GM12878 (cell line): ENCODE results near the gene PDGFA. TPM values are rescaled to one million over a fixed set of nuclear protein-coding genes. Genes with fewer than 3 reads are reported as not detected.

Experiments used
- ATAC-seq: fragments of 200-7000 bp; cut with Tn5 transposase; 3 replicates; pipeline ENCODE4 v1.9.1; 2020; ENCODE audit warnings: mild to moderate bottlenecking, moderate library complexity
- BruUV-seq: library from RNA; stranded (reverse); fragments of 400-500 nt; replicated peaks from 2 replicates; lab custom pipeline; 2021; lab: Mats Ljungman, UMichigan
- CTCF ChIA-PET: fragments of 300-600 bp; sonication (Branson Sonifier 250); formaldehyde crosslinking; extraction: SDS; loops from one replicate; lab custom pipeline; 2021; ENCODE audit warnings: inconsistent platforms; lab: Yijun Ruan, JAX
- POLR2A ChIA-PET: fragments of 350-600 bp; formaldehyde crosslinking; extraction: SDS; loops from one replicate; lab custom pipeline; 2021; ENCODE audit warnings: inconsistent platforms; lab: Charles Lee
- RAD21 ChIA-PET: fragments of 300-600 bp; sonication (Branson Sonifier 250); formaldehyde crosslinking; loops from one replicate; lab custom pipeline; 2023; ENCODE audit warnings: antibody characterized with exemption; ENCODE audit not compliant: unreplicated experiment; lab: Charles Lee
- SMC1A ChIA-PET: fragments of 300-600 bp; sonication (Branson Sonifier 250); formaldehyde crosslinking; loops from one replicate; lab custom pipeline; 2023; ENCODE audit not compliant: unreplicated experiment, uncharacterized antibody; lab: Charles Lee
- DNase-seq: peaks from one replicate; pipeline ENCODE4 v3.0.0-alpha.2; 2011; ENCODE audit warnings: low read depth, low spot score
- FAIRE-seq: peaks from 3 replicates; lab custom pipeline; 2011; peaks lifted over from hg19 to GRCh38; lab: Jason Lieb, UNC
- H2AFZ ChIP-seq: 2 replicates; pipeline ENCODE4 v1.6.0; 2011; ENCODE audit warnings: low read depth, low read length, control low read depth; ENCODE audit not compliant: control insufficient read depth
- H3K27ac ChIP-seq: 2 replicates; pipeline ENCODE4 v1.5.1; 2011; ENCODE audit warnings: control low read depth; ENCODE audit not compliant: control insufficient read depth, insufficient read depth
- H3K27me3 ChIP-seq, 2 experiments: replicated peaks in 1 of 2; 2 replicates each; pipeline versions ENCODE4 v1.6.0 to v1.6.1; 2011; ENCODE audit warnings: low read length in 1 of 2; ENCODE audit not compliant: control insufficient read depth in 2 of 2, insufficient read depth in 2 of 2
- H3K36me3 ChIP-seq, 2 experiments: 2 replicates each; pipeline ENCODE4 v1.5.1; 2011; ENCODE audit warnings: low read length in 1 of 2; ENCODE audit not compliant: control insufficient read depth in 2 of 2, insufficient read depth in 2 of 2
- H3K4me1 ChIP-seq: 2 replicates; pipeline ENCODE4 v1.6.1; 2011; ENCODE audit warnings: mild to moderate bottlenecking, low read length, moderate library complexity, mixed read lengths; ENCODE audit not compliant: control insufficient read depth, insufficient read depth
- H3K4me2 ChIP-seq: 2 replicates; pipeline ENCODE4 v1.6.0; 2011; ENCODE audit warnings: control low read depth; ENCODE audit not compliant: control insufficient read depth, insufficient read depth
- H3K4me3 ChIP-seq: fragments of 200-600 bp; sonication (generic); 2 replicates; pipeline ENCODE4 v1.5.1; 2016
- H3K79me2 ChIP-seq: 2 replicates; pipeline ENCODE4 v1.6.0; 2011; ENCODE audit warnings: low read length; ENCODE audit not compliant: control insufficient read depth, insufficient read depth
- H3K9ac ChIP-seq: 2 replicates; pipeline ENCODE4 v1.8.0; 2011; ENCODE audit warnings: low read length, control low read depth, mixed read lengths; ENCODE audit not compliant: control insufficient read depth, insufficient read depth
- H3K9me3 ChIP-seq: replicated peaks from 3 replicates; pipeline ENCODE4 v1.5.1; 2011; ENCODE audit warnings: mild to moderate bottlenecking, low read length; ENCODE audit not compliant: control insufficient read depth, insufficient read depth
- H4K20me1 ChIP-seq: 2 replicates; pipeline ENCODE4 v1.6.0; 2011; ENCODE audit not compliant: control insufficient read depth, insufficient read depth
- ATF7 ChIP-seq: fragments of 450-650 bp; IDR thresholded peaks from 2 replicates; pipeline ENCODE4 v1.6.1; 2016; ENCODE audit warnings: low read depth, mild to moderate bottlenecking
- BHLHE40 ChIP-seq, 2 experiments: fragments of 450-650 bp in 1 of 2; IDR thresholded peaks; 2 replicates each; pipeline ENCODE4 v1.6.1; 2011 to 2017; ENCODE audit warnings: low read depth in 2 of 2, borderline replicate concordance in 1 of 2, improper control_type of control experiment in 1 of 2, low read length in 1 of 2, mild to moderate bottlenecking in 1 of 2
- EGR1 ChIP-seq, 2 experiments: IDR thresholded peaks; 1 replicate in 1 of 2; 2 replicates in 1 of 2; pipeline ENCODE4 v1.6.1; 2011 to 2012; ENCODE audit warnings: low read depth in 2 of 2, low read length in 2 of 2, borderline replicate concordance in 1 of 2, mild to moderate bottlenecking in 1 of 2, moderate library complexity in 1 of 2
- HDAC6 ChIP-seq: fragments of 200-600 bp; sonication (generic); IDR thresholded peaks from one replicate; pipeline ENCODE4 v1.8.0; 2017; ENCODE audit warnings: antibody characterized with exemption; ENCODE audit not compliant: unreplicated experiment
- IKZF2 ChIP-seq, 2 experiments: fragments of 450-650 bp; IDR thresholded peaks; 2 replicates each; pipeline ENCODE4 v1.6.1; 2017; ENCODE audit warnings: mild to moderate bottlenecking in 2 of 2, moderate library complexity in 2 of 2
- KAT2A ChIP-seq: conservative IDR thresholded peaks from 2 replicates; pipeline ENCODE4 v1.6.1; 2011; ENCODE audit warnings: low read depth, low read length; ENCODE audit not compliant: control insufficient read depth
- NFXL1 ChIP-seq: fragments of 450-650 bp; IDR thresholded peaks from 2 replicates; pipeline ENCODE4 v1.6.1; 2017; ENCODE audit warnings: antibody characterized with exemption, mild to moderate bottlenecking, borderline replicate concordance
- POLR2A ChIP-seq: IDR thresholded peaks from 2 replicates; pipeline ENCODE4 v1.6.1; 2011; ENCODE audit warnings: low read depth, mild to moderate bottlenecking, low read length
- RAD51 ChIP-seq: fragments of 450-650 bp; IDR thresholded peaks from 2 replicates; pipeline ENCODE4 v1.6.1; 2016; ENCODE audit warnings: moderate library complexity, mild to moderate bottlenecking, inconsistent platforms
- SMAD5 ChIP-seq: IDR thresholded peaks from 2 replicates; pipeline ENCODE4 v1.6.1; 2016; ENCODE audit warnings: antibody characterized with exemption, low read depth
- SP1 ChIP-seq: IDR thresholded peaks from one replicate; pipeline ENCODE4 v1.6.1; 2011; ENCODE audit warnings: low read depth, low read length
- STAT1 ChIP-seq: fragments of 450-650 bp; conservative IDR thresholded peaks from 2 replicates; pipeline ENCODE4 v1.6.1; 2014; ENCODE audit warnings: antibody characterized with exemption, mild to moderate bottlenecking
- TCF3 ChIP-seq: IDR thresholded peaks from 2 replicates; pipeline ENCODE4 v1.6.1; 2012; ENCODE audit warnings: low read depth, mild to moderate bottlenecking, low read length, borderline replicate concordance; ENCODE audit not compliant: insufficient read depth
- ZNF384 ChIP-seq: IDR thresholded peaks from 2 replicates; pipeline ENCODE4 v1.6.1; 2012; ENCODE audit warnings: low read depth, mild to moderate bottlenecking, low read length, improper control_type of control experiment, borderline replicate concordance
- WGBS: methylation state at CpG from one replicate; pipeline ENCODE4 v1.1.6; 2016; ENCODE audit warnings: low lambda C conversion rate; ENCODE audit not compliant: insufficient replicate concordance, insufficient coverage; ENCODE audit errors: missing lambda C conversion rate; 5-methylcytosine and 5-hydroxymethylcytosine counted together
- in situ Hi-C: fragments of 300-500 bp; cut with MboI; formaldehyde crosslinking; loops from 9 replicates; pipeline ENCODE4 v1.14.3; 2018; ENCODE audit warnings: mixed read lengths
- intact Hi-C: fragments of 100-400 bp; cut with micrococcal nuclease; formaldehyde crosslinking; loops from one replicate; pipeline ENCODE4 v1.14.2; 2022; ENCODE audit not compliant: unreplicated experiment
- polyA plus RNA-seq, 11 experiments: library from polyadenylated mRNA; depleted of rRNA in 4 of 11; unstranded in 6 of 11; stranded (reverse) in 5 of 11; fragments of >200 nt; fragmentation: Nextera tagmentation in 4 of 11; fragmentation: Illumina TruSeq in 1 of 11; extraction: Ambion mirVana in 4 of 11; extraction: Trizol in 1 of 11; gene quantifications; 1 replicate in 1 of 11; 2 replicates in 10 of 11; pipeline versions ENCODE4 v1.2.1 to v1.2.3, GENCODE V29; 2011 to 2016; ENCODE audit warnings: inconsistent platforms in 2 of 11, missing spikeins in 2 of 11, low read depth in 1 of 11
- total RNA-seq, 4 experiments: library from RNA; depleted of rRNA in 3 of 4; stranded (reverse); fragments of >200 nt in 3 of 4; fragmentation: Illumina TruSeq in 1 of 4; extraction: Trizol in 1 of 4; gene quantifications; 2 replicates each; pipeline versions ENCODE4 v1.2.1 to v1.2.3, GENCODE V29; 2013 to 2021
- TF ChIP-seq, protein P1 (sequence below): IDR thresholded peaks from 2 replicates; pipeline ENCODE4 v1.6.1; 2012; ENCODE audit warnings: mild to moderate bottlenecking, low read depth, low read length
- TF ChIP-seq, protein P2 (sequence below): fragments of 450-650 bp; formaldehyde crosslinking; IDR thresholded peaks from 2 replicates; pipeline ENCODE4 v1.4.0; 2020; ENCODE audit warnings: mild to moderate bottlenecking, moderate library complexity

PDGFA gene
- total and polyA plus RNA-seq, 10 of the 15 experiments (the other 5 are each of a cell fraction or from before 2014, with no cell fraction given): 2.5 to 10.0 (median 5.6) TPM

DNA sequence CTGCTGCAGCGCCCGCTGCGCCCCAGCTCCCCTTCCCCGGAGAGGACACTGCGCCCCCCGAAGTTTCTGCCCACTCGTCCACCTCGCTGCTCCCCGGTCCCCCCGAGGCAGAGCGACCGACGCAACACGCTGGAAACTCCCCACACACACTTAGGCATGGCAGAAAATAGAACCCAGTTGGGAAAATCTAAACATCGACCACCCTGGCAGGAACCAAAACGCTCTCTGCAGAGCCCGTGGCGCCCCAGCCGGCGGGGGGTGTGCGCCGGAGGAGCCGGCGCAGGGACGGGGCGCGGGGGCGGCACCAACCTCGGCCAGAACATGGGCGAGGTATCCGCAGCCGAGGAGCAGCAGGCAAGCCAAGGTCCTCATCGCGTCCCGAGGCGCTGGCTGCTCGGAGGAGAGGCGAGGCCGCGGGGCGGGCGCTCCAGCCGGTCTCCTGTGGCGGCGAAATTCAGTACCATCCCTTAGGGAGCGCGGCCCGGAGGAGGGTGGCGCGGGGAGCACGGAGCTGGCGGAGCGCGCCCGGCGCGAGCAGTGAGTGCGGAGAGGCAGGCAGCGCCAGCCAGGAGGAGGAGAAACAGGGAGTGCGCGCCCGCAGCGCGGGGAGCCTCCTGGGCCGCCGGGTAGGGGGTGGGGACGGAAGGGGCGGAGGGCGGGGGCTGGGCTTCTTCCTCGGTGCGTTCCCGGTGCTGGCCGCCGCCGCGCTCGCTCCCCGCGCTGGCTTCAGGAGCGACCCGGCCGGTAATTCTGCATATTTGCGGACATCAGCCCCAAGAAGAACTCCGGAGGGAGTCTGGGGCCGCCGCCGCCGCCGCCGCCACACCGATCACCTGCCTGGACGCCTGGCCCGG lies 789 bp downstream of the PDGFA start:
- H3K79me2 ChIP-seq: no peaks in the 10 kb centered on the region
- ChIA-PET SMC1A (no interaction called here), POLR2A (interaction anchor here (0.9 kb wide), 1 partner anchor 84 kb away, joined by 4 read pairs; no protein-coding TSS in a partner anchor), RAD21 (interaction anchor here (1.0 to 1.1 kb wide), 3 partner anchors 13 to 119 kb away, joined by 3 to 6 read pairs (median 5); no protein-coding TSS in a partner anchor), CTCF (interaction anchor here (0.7 kb wide), 1 partner anchor 116 kb away, joined by 3 read pairs; no protein-coding TSS in a partner anchor)
- in situ Hi-C loops (no loop called here), intact Hi-C loops (no loop called here)
- no peak for FAIRE-seq
- H4K20me1 ChIP-seq: no peaks in the 10 kb centered on the region
- H3K27ac ChIP-seq: no peak overlapping the region
- DNase-seq: no peak
- H3K4me1 ChIP-seq: peaks cover 16% of the 10 kb centered on the region
- ATAC-seq: peak; percentile 32
- no peak overlapping the region for H3K9ac ChIP-seq
- H3K9me3 ChIP-seq: no peaks in the 10 kb centered on the region
- 2% methylated on average over 45 of the region's 93 CpGs for WGBS
- peaks cover 2 to 3% of the 10 kb centered on the region in 2 experiments for H3K27me3 ChIP-seq
- H3K4me3 ChIP-seq: peak overlapping the region; percentile 64
- BruUV-seq: no TSS peak
- H3K36me3 ChIP-seq: no peaks in the 10 kb centered on the region
- H3K4me2 ChIP-seq: peak overlapping the region; percentile 59; the same call in 1 of the 2 replicates
- H2AFZ ChIP-seq: no peak overlapping the region
- TF ChIP-seq POLR2A (peak; percentile 46; the same call in 1 of the 2 replicates), IKZF2 (IDR thresholded peaks at IDR 0.05) (peak in 1 of 2 experiments; percentile 25; a peak in 1 of 4 replicates), KAT2A (no peak), TCF3 (no peak), SP1 (no peak), STAT1 (no peak), HDAC6 (peak; percentile 89), BHLHE40 (IDR thresholded peaks at IDR 0.05; ENCODE audit: borderline replicate concordance in 1 of 2, low read depth in 2 of 2, low read length in 1 of 2) (peak in 1 of 2 experiments; percentile 12; a peak in 1 of 4 replicates), RAD51 (no peak), ZNF384 (no peak), EGR1 (IDR thresholded peaks at IDR 0.05; ENCODE audit: borderline replicate concordance in 1 of 2, low read depth in 2 of 2, low read length in 2 of 2) (peak in 1 of 2 experiments; percentile 47; a peak in 1 of 3 replicates), SMAD5 (no peak), ATF7 (no peak), NFXL1 (0 out of 2 replicates have a peak, but pooled peaks have one; percentile 49)
- TF ChIP-seq, protein P1, sequence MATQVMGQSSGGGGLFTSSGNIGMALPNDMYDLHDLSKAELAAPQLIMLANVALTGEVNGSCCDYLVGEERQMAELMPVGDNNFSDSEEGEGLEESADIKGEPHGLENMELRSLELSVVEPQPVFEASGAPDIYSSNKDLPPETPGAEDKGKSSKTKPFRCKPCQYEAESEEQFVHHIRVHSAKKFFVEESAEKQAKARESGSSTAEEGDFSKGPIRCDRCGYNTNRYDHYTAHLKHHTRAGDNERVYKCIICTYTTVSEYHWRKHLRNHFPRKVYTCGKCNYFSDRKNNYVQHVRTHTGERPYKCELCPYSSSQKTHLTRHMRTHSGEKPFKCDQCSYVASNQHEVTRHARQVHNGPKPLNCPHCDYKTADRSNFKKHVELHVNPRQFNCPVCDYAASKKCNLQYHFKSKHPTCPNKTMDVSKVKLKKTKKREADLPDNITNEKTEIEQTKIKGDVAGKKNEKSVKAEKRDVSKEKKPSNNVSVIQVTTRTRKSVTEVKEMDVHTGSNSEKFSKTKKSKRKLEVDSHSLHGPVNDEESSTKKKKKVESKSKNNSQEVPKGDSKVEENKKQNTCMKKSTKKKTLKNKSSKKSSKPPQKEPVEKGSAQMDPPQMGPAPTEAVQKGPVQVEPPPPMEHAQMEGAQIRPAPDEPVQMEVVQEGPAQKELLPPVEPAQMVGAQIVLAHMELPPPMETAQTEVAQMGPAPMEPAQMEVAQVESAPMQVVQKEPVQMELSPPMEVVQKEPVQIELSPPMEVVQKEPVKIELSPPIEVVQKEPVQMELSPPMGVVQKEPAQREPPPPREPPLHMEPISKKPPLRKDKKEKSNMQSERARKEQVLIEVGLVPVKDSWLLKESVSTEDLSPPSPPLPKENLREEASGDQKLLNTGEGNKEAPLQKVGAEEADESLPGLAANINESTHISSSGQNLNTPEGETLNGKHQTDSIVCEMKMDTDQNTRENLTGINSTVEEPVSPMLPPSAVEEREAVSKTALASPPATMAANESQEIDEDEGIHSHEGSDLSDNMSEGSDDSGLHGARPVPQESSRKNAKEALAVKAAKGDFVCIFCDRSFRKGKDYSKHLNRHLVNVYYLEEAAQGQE: no peak
- TF ChIP-seq, protein P2, sequence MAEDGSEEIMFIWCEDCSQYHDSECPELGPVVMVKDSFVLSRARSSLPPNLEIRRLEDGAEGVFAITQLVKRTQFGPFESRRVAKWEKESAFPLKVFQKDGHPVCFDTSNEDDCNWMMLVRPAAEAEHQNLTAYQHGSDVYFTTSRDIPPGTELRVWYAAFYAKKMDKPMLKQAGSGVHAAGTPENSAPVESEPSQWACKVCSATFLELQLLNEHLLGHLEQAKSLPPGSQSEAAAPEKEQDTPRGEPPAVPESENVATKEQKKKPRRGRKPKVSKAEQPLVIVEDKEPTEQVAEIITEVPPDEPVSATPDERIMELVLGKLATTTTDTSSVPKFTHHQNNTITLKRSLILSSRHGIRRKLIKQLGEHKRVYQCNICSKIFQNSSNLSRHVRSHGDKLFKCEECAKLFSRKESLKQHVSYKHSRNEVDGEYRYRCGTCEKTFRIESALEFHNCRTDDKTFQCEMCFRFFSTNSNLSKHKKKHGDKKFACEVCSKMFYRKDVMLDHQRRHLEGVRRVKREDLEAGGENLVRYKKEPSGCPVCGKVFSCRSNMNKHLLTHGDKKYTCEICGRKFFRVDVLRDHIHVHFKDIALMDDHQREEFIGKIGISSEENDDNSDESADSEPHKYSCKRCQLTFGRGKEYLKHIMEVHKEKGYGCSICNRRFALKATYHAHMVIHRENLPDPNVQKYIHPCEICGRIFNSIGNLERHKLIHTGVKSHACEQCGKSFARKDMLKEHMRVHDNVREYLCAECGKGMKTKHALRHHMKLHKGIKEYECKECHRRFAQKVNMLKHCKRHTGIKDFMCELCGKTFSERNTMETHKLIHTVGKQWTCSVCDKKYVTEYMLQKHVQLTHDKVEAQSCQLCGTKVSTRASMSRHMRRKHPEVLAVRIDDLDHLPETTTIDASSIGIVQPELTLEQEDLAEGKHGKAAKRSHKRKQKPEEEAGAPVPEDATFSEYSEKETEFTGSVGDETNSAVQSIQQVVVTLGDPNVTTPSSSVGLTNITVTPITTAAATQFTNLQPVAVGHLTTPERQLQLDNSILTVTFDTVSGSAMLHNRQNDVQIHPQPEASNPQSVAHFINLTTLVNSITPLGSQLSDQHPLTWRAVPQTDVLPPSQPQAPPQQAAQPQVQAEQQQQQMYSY (CRISPR knock-in tag): no peak
